GM21529 (cell line): ENCODE measurements around the gene AGMO.
"Not testable (repeated sequence)": the region's sequence is repeated elsewhere in the genome, so short reads cannot be mapped to it uniquely, and the experiment has no call there.

Source experiments
- ATAC-seq: cut with Tn5 transposase; IDR thresholded peaks from one replicate; pipeline ENCODE4 v1.9.1; 2021; ENCODE audit not compliant: unreplicated experiment

The AGMO gene

GRCh38 chr7:15560968-15561367 lies 847 bp downstream of the AGMO start:
- ATAC-seq, result no peak

GRCh38 chr7:15559416-15559928 lies 2.3 kb downstream of the AGMO start:
- no peak for ATAC-seq

GRCh38 chr7:15558756-15559155 lies 3.1 kb downstream of the AGMO start:
- no peak for ATAC-seq

- ATAC-seq, result no peak
Observed at GRCh38 chr7:15557686-15558085, 4.1 kb downstream of the AGMO start.

- no peak for ATAC-seq
Observed at GRCh38 chr7:15557186-15557585, 4.6 kb downstream of the AGMO start.

- no peak for ATAC-seq
Observed at GRCh38 chr7:15556339-15557105, 5.3 kb downstream of the AGMO start.

- ATAC-seq, result no peak
Observed at GRCh38 chr7:15555381-15555859, 6.4 kb downstream of the AGMO start.

- no peak for ATAC-seq
Observed at GRCh38 chr7:15554744-15555143, 7.1 kb downstream of the AGMO start.

GRCh38 chr7:15554081-15554480 lies 7.7 kb downstream of the AGMO start:
- no peak for ATAC-seq

GRCh38 chr7:15547320-15547719 lies 14.5 kb downstream of the AGMO start:
- not testable (repeated sequence) for ATAC-seq

- ATAC-seq, result no peak
Observed at GRCh38 chr7:15546272-15546792, 15.5 kb downstream of the AGMO start.

- no peak for ATAC-seq
Observed at GRCh38 chr7:15544050-15544449, 17.8 kb downstream of the AGMO start.

- no peak for ATAC-seq
Observed at GRCh38 chr7:15543256-15543655, 18.6 kb downstream of the AGMO start.

GRCh38 chr7:15527648-15528047 lies 34.2 kb downstream of the AGMO start:
- ATAC-seq, result no peak

GRCh38 chr7:15525652-15526263 lies 36.1 kb downstream of the AGMO start:
- no peak for ATAC-seq

GRCh38 chr7:15524077-15524476 lies 37.7 kb downstream of the AGMO start:
- no peak for ATAC-seq

GRCh38 chr7:15517865-15518264 lies 44.0 kb downstream of the AGMO start:
- not testable (repeated sequence) for ATAC-seq

- ATAC-seq, result no peak
Observed at GRCh38 chr7:15515252-15515651, 46.6 kb downstream of the AGMO start.

GRCh38 chr7:15508258-15508657 lies 53.6 kb downstream of the AGMO start:
- ATAC-seq, result no peak

- ATAC-seq, result no peak
Observed at GRCh38 chr7:15507708-15508107, 54.1 kb downstream of the AGMO start.

- ATAC-seq, result no peak
Observed at GRCh38 chr7:15507171-15507570, 54.6 kb downstream of the AGMO start.

GRCh38 chr7:15505761-15506160 lies 56.1 kb downstream of the AGMO start:
- no peak for ATAC-seq
